HG03460 (cell line): ENCODE results near the gene ZNF662.
"Not testable (repeated sequence)": the region's sequence is repeated elsewhere in the genome, so short reads cannot be mapped to it uniquely, and the experiment has no call there.

Experiments used
- ATAC-seq: cut with Tn5 transposase; IDR thresholded peaks from one replicate; pipeline ENCODE4 v1.9.1; 2021; ENCODE audit not compliant: unreplicated experiment

ZNF662 gene

DNA sequence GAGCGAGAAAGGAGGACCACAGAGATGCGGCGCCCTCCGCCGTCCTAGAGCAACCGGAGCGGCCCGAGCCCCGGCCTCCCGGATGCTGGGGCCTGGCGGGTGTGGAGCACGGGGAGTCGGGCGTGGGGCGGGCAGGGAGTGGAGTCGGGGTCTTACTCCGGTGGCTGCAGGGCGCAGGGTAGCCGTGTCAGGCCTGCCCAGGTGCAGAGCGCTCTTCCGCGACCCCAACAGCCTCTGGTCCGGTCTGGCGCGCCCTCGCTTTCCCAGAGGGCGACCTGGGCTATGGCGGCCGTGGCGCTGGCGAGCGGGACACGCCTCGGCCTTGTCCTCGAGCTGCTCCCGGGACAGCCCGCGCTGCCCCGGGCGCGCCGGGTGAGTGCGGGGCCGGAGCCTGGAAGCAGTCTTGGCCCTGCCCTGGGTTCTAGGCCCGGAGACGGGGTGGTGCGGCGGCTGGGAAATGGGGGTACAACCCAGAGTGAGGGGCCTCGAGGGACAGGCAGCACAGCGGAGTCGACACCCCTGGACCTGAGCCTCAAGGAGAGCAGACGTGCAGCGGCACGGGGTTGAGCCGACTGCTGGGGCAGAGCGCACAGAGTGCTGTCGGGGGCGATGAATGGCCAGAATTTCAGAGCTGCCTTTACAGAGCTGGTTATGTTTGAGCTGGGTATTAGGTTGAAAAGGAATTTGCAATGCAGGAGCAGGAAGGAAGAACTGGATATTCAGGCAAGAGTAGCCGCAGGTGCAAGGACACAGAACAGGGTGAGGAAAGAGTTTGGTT, at the start of gene ZNF662:
Gene ZNF662 (plus strand): TSS at position 73 of the 778 bp plus-strand sequence. CDS start 1,973 bp downstream, outside the sequence.
- ATAC-seq: no peak

DNA sequence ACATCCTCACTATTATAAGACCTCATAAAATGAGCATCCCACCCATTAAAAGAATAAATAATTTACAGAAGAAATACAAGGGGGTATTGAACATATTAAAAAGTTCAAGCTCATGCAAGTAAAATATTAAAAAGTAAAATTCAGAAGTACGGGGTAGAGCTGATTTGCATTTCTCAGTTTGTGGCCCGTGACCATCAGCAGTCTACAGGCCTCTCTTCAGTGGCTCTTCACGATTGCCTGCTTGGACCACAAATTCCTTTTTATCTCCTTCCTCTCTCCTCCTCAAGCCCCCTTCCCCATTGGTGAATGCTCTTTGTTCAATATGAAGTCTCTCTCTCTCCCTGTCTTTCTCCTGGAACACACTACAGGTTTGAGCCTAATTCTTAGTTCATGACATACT, 49.4 kb upstream of the ZNF662 start:
- no peak for ATAC-seq

DNA sequence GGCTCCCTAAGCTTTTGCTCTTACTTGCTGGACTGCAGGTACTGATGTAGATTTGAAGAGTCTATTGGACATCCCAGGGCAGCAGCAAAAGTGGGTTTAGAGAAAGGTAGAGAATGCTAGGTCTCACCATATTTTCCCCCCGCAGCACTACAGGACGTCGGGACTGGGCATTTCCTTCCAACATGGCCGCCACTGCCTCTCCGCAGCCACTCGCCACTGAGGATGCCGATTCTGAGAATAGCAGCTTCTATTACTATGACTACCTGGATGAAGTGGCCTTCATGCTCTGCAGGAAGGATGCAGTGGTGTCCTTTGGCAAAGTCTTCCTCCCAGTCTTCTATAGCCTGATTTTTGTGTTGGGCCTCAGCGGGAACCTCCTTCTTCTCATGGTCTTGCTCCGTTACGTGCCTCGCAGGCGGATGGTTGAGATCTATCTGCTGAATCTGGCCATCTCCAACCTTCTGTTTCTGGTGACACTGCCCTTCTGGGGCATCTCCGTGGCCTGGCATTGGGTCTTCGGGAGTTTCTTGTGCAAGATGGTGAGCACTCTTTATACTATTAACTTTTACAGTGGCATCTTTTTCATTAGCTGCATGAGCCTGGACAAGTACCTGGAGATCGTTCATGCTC, 41.5 kb upstream of the ZNF662 start:
- no peak for ATAC-seq

DNA sequence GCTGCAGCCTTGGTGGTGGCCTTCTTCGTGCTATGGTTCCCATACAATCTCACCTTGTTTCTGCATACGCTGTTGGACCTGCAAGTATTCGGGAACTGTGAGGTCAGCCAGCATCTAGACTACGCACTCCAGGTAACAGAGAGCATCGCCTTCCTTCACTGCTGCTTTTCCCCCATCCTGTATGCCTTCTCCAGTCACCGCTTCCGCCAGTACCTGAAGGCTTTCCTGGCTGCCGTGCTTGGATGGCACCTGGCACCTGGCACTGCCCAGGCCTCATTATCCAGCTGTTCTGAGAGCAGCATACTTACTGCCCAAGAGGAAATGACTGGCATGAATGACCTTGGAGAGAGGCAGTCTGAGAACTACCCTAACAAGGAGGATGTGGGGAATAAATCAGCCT, 40.7 kb upstream of the ZNF662 start:
- ATAC-seq: no peak

DNA sequence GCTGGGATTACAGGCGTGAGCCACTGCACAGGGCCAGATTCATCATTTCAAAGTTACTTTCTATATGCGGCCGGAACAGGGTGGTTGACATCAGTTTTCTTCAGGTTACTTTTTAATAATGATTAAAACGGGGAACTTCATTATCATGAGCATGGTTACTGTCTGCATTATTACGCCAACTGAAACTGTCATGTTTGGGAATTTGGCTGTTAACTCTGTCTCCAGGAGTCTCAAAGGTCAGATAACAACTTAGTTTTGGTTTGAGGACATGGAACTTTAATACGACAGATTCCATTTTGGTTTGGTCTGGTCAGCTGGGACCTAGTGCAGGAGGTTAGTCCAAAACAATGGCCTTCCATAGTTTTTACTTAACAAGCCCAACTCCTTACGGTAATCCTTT, 38.8 kb upstream of the ZNF662 start:
- no peak for ATAC-seq

DNA sequence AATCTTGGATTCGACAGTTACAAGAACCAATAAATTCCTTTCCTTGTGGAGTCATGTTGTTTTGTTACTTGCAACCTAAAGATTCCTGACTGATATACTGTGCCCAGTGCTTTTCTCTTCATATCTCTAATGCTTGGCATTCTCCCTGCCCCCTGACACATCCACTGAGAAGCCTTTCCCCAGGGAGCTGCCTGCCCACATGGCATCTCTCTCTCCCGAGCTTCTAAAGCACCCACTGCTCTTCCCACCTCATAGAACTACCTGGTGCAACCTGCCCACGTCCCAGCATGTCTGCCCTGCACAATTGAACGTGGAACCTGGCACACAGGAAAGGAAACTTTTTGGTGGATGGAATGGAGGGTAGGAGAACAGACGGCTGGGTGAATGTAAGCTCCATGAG, 37.1 kb upstream of the ZNF662 start:
- ATAC-seq: no peak

DNA sequence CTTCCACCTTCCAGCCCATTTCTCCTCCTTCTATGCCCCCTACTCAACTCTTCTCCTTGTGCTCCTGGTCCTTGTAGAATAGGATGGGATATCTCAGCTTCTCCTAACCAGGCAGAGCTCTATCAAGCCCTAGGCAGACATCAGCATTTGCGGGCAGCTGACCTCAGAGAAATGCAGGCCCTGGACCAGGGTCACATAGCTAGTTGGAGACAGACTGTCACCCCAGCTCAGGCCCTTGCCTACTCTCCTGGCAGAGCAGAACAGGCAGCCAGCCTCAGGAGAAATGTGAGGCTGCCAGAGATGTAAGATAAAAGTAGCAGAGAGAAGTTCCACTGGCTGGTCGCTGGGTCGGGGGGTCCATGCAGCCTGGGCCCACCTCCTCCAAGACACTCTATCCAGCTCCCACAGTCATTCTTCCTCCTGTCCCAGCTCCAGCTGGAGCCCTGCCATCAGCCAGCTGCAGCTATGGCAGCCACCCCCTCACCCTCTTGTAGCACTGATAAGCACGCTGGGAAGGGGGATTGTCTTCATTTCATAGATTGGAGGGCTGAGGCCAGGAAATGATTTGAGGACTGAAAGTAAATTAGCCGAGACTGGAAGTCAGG, 34.2 kb upstream of the ZNF662 start:
- no peak for ATAC-seq

DNA sequence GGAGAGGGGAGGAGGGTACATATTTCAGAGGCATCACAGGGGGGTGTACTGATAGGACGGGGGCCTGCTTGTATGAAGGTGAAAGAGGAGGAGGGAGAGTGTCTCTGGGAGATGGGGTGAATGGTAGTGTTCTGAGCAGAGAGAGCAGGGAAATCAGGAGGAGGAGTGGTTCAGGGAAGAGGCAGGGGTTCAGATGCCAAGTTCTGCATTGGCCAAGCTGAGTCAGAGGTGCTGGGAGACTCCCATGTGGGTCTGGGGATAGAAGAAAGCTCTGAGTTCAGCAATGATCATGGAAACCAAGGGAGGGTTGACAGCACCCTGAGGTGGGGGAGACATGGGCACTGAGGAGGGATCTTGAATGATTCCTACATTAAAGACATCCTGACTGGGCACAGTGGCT, 33.2 kb upstream of the ZNF662 start:
- no peak for ATAC-seq

DNA sequence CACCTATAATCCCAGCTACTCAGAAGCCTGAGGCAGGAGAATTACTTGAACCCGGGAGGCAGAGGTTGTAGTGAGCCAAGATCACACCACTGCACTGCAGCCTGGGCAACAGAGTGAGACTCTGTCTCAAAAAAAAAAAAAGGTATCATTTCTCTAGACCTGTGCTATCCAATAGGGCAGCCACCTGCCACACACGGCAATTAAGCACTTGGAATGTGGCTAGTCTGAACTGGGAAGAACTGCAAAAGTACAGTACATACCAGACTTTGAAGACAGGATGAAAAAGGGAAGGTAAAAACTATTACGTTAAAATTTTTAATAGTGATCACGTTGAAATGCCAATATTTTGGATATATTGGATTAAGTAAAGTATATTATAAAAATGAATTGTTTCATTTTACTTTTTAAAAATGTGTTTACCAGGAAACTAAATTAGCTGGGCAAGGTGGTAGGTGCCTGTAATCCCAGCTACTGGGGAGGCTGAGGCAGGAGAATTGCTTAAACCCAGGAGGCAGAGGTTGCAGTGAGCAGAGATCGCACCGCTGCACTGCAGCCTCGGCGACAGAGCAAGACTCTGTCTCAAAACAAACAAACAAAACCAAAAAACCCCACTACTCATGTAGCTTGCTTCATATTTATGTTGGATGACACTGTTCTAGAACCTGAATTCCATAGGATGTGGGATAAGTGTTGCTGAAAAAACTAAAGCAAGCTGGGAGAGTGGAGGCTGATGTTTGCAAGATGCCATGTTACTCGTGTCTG, 32.5 kb upstream of the ZNF662 start:
- ATAC-seq: no peak

DNA sequence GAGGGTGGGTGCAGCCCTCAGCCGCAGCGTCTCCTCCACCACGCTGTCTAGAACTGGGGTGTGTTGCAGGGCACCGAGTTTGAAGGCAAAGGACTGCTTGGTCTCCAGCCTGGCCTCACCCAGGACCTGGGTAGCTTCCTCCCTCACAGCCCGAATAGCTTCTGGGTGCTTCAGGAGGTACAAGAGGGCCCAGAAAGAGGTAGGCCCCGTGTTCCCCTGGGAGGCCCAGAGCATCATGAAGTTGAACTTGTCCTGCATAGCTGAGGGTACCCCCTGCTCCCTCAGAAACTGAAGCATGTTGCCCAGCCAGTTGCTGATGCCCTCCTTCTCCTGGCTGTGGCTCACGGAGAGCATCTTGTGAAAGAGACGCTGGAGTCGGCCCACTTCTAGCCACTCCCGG, 31.2 kb upstream of the ZNF662 start:
- no peak for ATAC-seq

DNA sequence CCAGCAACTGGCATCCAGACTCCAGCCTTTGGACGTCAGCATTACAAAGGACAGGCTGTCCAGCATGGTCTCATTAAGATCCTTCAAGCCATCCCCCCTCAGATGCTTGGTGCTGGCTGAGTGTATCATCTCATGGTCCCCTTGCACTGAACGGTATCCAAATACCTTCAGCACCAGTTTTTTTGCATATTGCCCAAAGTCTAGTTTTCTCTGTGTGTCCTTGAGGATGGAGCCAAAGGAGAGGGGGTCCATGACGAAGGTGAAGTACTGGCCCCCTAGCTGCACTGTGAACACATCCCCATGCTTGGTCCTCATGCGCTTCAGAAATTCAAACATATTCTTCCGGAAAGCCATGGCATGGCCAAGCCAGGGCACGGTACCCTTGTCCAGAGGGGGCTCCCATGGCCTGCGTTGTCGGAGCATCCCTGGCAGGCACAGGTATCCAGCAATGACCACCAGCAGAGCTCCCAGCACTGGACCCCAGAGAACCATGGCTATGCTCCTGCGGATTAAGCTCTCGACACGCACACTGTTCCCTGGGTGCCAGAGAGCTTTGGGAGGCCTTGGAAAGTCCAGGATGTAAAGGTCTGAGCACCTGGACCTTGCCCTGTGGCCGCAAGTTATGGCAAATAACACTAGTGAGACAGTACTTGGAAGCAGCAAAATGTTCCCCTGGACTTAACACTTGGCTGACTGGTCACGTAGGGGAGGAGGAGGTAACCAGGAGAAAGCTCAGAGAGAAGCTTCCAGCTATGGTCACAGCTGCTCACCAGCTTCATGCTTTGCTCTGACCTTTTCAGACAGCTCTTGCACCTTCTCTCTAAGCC, 30.4 kb upstream of the ZNF662 start, which contains the start of gene CYP8B1:
Gene CYP8B1 (minus strand): TSS at position 555 of the 827 bp plus-strand sequence. CDS start 63 bp downstream, at position 492.
- ATAC-seq: no peak

DNA sequence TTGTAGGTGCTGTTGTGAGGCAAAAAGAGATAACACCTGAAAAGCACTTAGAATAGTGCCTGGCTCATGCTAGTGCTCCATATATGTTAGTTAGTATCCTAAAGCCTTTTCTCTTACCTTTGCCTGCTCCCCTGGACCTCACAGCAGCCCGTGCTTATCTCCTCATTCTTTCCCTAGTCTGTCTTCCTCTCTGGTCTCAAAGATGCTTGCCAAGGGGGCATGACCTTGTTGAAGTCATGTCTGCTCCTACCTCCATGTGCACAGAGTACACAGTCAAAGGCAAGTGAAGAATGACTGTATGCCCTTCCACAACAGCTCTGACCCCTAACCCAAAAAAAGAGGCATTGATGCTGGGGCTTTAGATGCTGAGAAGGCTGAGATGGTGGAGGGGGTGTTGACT, 29.5 kb upstream of the ZNF662 start:
- no peak for ATAC-seq

DNA sequence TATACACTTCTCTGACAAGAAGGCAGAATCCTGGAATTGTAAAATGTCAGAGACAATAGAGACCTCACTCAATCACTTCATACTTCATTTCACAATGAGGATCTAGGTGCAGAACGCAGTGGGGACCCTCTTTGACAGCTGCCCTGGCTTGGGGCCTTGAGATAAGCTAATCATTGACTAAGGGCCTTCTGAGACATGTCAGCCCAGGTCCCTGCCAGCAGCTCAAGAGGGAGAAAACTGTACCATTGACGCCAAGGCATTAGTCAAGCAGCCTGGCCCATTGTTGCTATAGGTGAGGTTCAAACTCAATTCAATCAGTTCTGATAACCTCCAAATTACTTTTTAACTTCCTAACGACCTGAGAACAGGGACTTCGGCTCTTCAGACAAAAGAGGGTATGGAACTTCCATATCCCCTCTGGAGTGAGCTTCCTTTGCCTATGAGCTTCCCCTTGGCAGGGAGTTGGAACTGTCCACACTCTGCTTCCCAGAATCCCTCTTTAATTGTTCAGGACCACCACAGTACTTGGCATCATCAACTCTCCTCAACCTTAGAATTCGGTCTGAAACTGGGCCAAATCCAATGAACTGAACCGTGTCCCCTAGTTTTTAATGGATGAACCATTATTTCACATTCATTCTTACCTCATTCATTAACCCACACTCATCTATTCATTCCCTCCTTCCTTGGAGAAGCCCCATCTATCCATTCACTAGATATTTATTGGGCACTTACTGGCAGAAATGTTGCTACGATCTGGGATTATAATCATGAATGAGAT, 28.8 kb upstream of the ZNF662 start:
- ATAC-seq: no peak

DNA sequence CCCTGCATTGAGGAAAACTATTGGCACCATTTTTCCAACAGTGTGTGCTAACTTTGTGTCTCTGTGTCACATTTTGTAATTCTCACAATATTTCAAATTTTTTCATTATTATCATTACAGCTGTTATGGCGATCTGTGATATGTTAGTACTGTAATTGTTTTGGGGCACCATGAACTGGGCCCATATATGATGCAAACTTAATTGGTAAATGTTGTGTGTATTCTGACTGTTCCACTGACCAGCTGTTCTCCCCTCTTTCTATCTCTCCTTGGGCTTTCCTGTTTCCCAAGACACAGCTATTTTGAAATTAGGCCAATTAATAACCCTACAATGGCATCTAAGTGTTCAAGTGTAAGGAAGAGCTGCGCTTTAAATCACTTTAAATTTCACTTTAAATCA, 28.1 kb upstream of the ZNF662 start:
- ATAC-seq: no peak

DNA sequence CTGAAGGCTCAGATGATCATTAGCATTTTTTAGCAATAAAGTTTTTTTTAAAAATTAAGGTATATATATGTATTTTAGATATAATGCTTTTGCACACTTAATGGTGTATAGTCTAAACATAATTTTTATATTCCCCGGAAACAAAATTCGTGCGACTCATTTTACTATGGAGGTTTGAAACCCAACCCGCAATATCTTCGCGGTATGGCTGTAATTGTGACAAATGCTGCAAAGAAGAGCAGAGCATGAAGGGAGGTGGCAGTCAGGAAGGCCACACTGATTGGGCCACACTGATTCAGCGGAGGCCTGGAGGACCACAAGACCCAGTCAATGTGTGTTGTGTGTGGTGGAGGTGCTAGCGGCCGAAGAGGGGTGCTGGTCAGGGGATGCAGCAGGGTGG, 25.8 kb upstream of the ZNF662 start:
- ATAC-seq: no peak

DNA sequence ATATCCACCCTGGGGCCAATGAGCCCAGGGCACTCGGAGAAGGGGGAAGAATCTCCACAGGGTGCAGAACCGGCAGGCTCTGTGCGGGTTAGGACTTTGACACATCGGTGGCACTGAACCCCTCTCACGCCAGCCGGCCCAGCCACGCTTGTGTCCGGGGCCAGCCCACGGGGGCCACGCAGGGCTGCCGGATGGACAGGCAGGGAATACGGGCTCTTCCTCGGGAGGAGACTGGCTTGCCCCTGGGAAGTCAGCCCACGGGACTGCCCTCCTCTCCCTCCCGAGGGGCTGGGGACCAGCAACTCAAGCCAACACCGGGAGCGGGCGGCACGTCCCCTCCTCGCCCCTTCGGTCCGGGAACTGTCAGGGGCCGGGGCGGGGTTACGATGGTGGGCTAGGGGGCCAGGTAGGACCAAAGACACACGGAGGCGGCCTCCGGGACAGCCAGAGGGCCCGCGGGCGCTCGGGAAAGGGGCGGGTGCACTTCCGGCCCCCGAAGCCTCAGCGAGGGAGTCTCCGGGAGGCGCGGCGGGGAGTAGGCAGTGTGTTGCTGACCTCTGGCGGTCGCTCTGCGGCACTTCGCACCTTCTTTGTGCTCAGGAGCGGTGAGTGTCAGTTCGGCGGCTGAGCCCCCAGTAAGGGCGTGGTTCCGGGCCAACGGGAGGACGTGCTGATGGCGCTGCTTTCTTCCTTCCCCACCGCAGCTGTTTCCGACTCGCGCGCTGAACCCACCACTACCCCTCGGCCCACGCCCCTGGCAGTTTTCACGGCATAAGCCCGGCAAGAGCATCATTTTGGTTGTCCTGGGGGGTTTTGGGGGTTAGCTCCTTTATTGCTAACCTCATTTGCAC, 25.1 kb upstream of the ZNF662 start:
- peak; percentile 97 for ATAC-seq

DNA sequence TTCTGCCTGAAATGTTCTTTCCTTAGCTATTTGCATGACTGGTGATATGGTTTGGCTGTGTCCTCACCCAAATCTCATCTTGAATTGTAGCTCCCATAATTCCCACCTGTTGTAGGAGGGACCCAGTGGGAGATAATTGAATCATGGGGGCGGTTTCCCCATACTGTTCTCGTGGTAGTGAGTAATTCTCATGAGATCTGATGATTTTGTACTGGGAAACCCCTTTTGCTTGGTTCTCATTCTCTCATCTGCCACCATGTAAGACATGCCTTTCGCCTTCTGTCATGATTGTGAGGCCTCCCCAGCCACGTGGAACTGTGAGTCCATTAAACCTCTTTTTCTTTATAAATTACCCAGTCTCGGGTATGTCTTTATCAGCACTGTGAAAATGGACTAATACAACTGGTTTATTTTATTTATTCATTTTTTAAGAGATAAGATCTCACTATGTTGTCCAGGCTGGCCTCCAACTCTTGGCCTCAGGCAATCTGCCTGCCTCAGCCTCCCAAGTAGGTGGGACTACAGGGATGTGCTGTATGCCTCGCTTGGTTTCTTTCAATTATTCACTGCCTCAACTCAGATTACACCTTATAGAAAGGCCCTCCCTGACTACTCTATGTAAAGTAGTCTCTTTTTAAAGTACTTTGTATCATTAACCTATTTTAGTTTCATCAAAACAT, 22.6 kb upstream of the ZNF662 start:
- not testable (repeated sequence) for ATAC-seq

DNA sequence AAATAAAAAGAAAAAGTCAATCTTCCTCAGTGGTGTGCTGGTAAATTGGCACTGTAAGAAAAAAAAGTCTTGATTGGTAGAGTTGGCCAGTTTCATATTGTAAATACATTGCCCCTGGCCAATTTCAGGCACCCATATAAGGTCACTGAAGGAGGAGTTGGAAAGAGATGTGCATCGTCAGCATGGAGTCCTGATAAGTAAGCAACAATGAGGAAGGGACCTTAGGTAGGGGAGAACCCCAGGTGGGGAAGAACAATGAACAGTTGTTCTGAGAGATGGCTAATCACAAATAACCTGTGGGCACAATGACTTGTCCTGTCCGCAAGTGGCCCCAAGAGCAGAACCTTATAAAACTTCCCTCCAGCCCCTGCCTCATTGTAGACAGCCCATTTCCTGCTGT, 21.6 kb upstream of the ZNF662 start:
- ATAC-seq: no peak
